Breast epithelium (tissue), 3 donors: ENCODE data around the gene TECTA.

Source experiments
- POLR2A ChIP-seq: fragments of 450-650 bp; IDR thresholded peaks from one replicate; pipeline ENCODE4 v1.6.1; 2016; ENCODE audit warnings: antibody characterized with exemption, mild to moderate bottlenecking, moderate library complexity
- POLR2AphosphoS5 ChIP-seq, 3 donors: sonication (generic); formaldehyde crosslinking; IDR thresholded peaks; one replicate each; pipeline ENCODE4 v1.6.1; 2017; ENCODE audit warnings: antibody characterized with exemption in 3 of 3
- TF ChIP-seq, protein P1 (sequence below), 3 donors: fragments of 450-650 bp; IDR thresholded peaks; one replicate each; pipeline ENCODE4 v1.5.1; 2016 to 2017; ENCODE audit warnings: antibody characterized with exemption in 3 of 3, mild to moderate bottlenecking in 3 of 3, moderate library complexity in 3 of 3

DNA sequence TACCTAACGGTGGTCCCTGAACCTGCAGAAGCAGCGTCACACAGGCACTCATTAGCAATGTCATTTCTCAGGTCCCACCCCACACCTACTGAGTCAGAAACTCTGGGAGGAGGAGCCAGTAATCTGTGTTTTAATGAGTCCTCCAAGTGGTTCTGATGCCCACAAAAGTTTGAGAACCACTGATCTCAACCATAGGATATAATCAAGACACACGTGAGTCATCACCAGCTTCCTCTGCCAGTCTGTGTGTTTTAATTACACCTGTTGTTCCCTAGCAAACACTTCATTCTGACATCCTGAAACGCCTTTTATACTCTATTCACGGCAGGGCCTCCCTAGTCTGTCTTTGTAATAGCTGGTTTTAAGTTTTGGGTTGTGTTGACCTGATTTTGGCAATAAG is 5.8 kb downstream of the TECTA start:
- TF ChIP-seq, protein P1, sequence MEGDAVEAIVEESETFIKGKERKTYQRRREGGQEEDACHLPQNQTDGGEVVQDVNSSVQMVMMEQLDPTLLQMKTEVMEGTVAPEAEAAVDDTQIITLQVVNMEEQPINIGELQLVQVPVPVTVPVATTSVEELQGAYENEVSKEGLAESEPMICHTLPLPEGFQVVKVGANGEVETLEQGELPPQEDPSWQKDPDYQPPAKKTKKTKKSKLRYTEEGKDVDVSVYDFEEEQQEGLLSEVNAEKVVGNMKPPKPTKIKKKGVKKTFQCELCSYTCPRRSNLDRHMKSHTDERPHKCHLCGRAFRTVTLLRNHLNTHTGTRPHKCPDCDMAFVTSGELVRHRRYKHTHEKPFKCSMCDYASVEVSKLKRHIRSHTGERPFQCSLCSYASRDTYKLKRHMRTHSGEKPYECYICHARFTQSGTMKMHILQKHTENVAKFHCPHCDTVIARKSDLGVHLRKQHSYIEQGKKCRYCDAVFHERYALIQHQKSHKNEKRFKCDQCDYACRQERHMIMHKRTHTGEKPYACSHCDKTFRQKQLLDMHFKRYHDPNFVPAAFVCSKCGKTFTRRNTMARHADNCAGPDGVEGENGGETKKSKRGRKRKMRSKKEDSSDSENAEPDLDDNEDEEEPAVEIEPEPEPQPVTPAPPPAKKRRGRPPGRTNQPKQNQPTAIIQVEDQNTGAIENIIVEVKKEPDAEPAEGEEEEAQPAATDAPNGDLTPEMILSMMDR (IDR thresholded peaks at IDR 0.05) = no peak
- TF ChIP-seq POLR2AphosphoS5 (IDR thresholded peaks at IDR 0.05) (no peak), POLR2A (no peak)
